Measurements from ENCODE around the gene NTF3.

NTF3 gene

GRCh38 chr12:5492562-5492961 is 60.7 kb downstream of the NTF3 start:
- Mint-ChIP-seq H3K9me3 (peaks cover 0 to 2% of the 10 kb centered on the region in 2 donors), H3K36me3 (ENCODE audit: insufficient read depth) (no peaks in the 10 kb centered on the region), H3K27me3 (peaks cover 29 to 33% of the 10 kb centered on the region in 2 donors), H3K27ac (no peak overlapping the region), H3K4me1 (ENCODE audit: low read depth in 2 of 2) (no peaks in the 10 kb centered on the region), H3K4me3 (no peak overlapping the region)
- no peak for DNase-seq
- ATAC-seq (replicated peaks), result no peak

GRCh38 chr12:5493018-5493417 is 61.1 kb downstream of the NTF3 start:
- peaks cover 27 to 32% of the 10 kb centered on the region in 2 donors for H3K27me3 Mint-ChIP-seq
- H3K9me3 Mint-ChIP-seq, result peaks cover 0 to 2% of the 10 kb centered on the region in 2 donors
- DNase-seq (no peak), ATAC-seq (replicated peaks) (no peak)
- no peak overlapping the region for H3K27ac Mint-ChIP-seq
- H3K36me3 Mint-ChIP-seq (ENCODE audit: insufficient read depth), result no peaks in the 10 kb centered on the region
- no peak overlapping the region for H3K4me3 Mint-ChIP-seq
- H3K4me1 Mint-ChIP-seq (ENCODE audit: low read depth in 2 of 2), result no peaks in the 10 kb centered on the region

- ATAC-seq (replicated peaks) (no peak), DNase-seq (no peak)
- Mint-ChIP-seq H3K9me3 (peaks cover 0 to 2% of the 10 kb centered on the region in 2 donors), H3K27me3 (peaks cover 18 to 26% of the 10 kb centered on the region in 2 donors), H3K4me3 (no peak overlapping the region), H3K36me3 (ENCODE audit: insufficient read depth) (no peaks in the 10 kb centered on the region), H3K27ac (no peak overlapping the region), H3K4me1 (ENCODE audit: low read depth in 2 of 2) (no peaks in the 10 kb centered on the region)
Observed at GRCh38 chr12:5494343-5494742, 62.4 kb downstream of the NTF3 start.

- ATAC-seq (replicated peaks) (no peak), DNase-seq (no peak)
- Mint-ChIP-seq H3K4me3 (no peak overlapping the region), H3K9me3 (no peaks in the 10 kb centered on the region), H3K27me3 (peaks cover 14 to 26% of the 10 kb centered on the region in 2 donors), H3K36me3 (ENCODE audit: insufficient read depth) (no peaks in the 10 kb centered on the region), H3K4me1 (ENCODE audit: low read depth in 2 of 2) (no peaks in the 10 kb centered on the region), H3K27ac (no peak overlapping the region)
Observed at GRCh38 chr12:5497329-5498053, 65.6 kb downstream of the NTF3 start.

GRCh38 chr12:5498076-5498475 is 66.2 kb downstream of the NTF3 start:
- H3K27ac Mint-ChIP-seq, result no peak overlapping the region
- no peaks in the 10 kb centered on the region for H3K36me3 Mint-ChIP-seq (ENCODE audit: insufficient read depth)
- H3K4me1 Mint-ChIP-seq (ENCODE audit: low read depth in 2 of 2), result no peaks in the 10 kb centered on the region
- H3K27me3 Mint-ChIP-seq, result peaks cover 11 to 26% of the 10 kb centered on the region in 2 donors
- H3K9me3 Mint-ChIP-seq, result no peaks in the 10 kb centered on the region
- no peak for ATAC-seq (replicated peaks)
- no peak overlapping the region for H3K4me3 Mint-ChIP-seq
- no peak for DNase-seq

GRCh38 chr12:5498806-5499205 is 66.9 kb downstream of the NTF3 start:
- no peak overlapping the region for H3K27ac Mint-ChIP-seq
- H3K4me1 Mint-ChIP-seq (ENCODE audit: low read depth in 2 of 2), result no peaks in the 10 kb centered on the region
- ATAC-seq (replicated peaks), result no peak
- H3K27me3 Mint-ChIP-seq, result peaks cover 12 to 26% of the 10 kb centered on the region in 2 donors
- no peaks in the 10 kb centered on the region for H3K9me3 Mint-ChIP-seq
- H3K4me3 Mint-ChIP-seq, result no peak overlapping the region
- H3K36me3 Mint-ChIP-seq (ENCODE audit: insufficient read depth), result no peaks in the 10 kb centered on the region
- DNase-seq, result no peak

- H3K4me1 Mint-ChIP-seq (ENCODE audit: low read depth in 2 of 2), result no peaks in the 10 kb centered on the region
- H3K9me3 Mint-ChIP-seq, result no peaks in the 10 kb centered on the region
- H3K27me3 Mint-ChIP-seq, result peaks cover 12 to 26% of the 10 kb centered on the region in 2 donors
- no peaks in the 10 kb centered on the region for H3K36me3 Mint-ChIP-seq (ENCODE audit: insufficient read depth)
- no peak overlapping the region for H3K27ac Mint-ChIP-seq
- ATAC-seq (replicated peaks) (no peak), DNase-seq (no peak)
- H3K4me3 Mint-ChIP-seq, result no peak overlapping the region
Observed at GRCh38 chr12:5499566-5500330, 67.8 kb downstream of the NTF3 start.

GRCh38 chr12:5500331-5500659 is 68.4 kb downstream of the NTF3 start:
- Mint-ChIP-seq H3K36me3 (ENCODE audit: insufficient read depth) (no peaks in the 10 kb centered on the region), H3K4me3 (no peak overlapping the region), H3K27me3 (peaks cover 12 to 26% of the 10 kb centered on the region in 2 donors), H3K4me1 (ENCODE audit: low read depth in 2 of 2) (no peaks in the 10 kb centered on the region), H3K27ac (no peak overlapping the region), H3K9me3 (no peaks in the 10 kb centered on the region)
- DNase-seq, result no peak
- no peak for ATAC-seq (replicated peaks)

- DNase-seq (no peak), ATAC-seq (replicated peaks) (no peak)
- H3K4me3 Mint-ChIP-seq, result no peak overlapping the region
- H3K36me3 Mint-ChIP-seq (ENCODE audit: insufficient read depth), result no peaks in the 10 kb centered on the region
- no peaks in the 10 kb centered on the region for H3K9me3 Mint-ChIP-seq
- peaks cover 12 to 49% of the 10 kb centered on the region in 2 donors for H3K27me3 Mint-ChIP-seq
- H3K4me1 Mint-ChIP-seq (ENCODE audit: low read depth in 2 of 2), result no peaks in the 10 kb centered on the region
- no peak overlapping the region for H3K27ac Mint-ChIP-seq
Observed at GRCh38 chr12:5503774-5504173, 71.9 kb downstream of the NTF3 start.

GRCh38 chr12:5505116-5505515 is 73.2 kb downstream of the NTF3 start:
- H3K9me3 Mint-ChIP-seq, result no peaks in the 10 kb centered on the region
- no peak overlapping the region for H3K4me3 Mint-ChIP-seq
- no peak overlapping the region for H3K27ac Mint-ChIP-seq
- no peaks in the 10 kb centered on the region for H3K4me1 Mint-ChIP-seq (ENCODE audit: low read depth in 2 of 2)
- no peaks in the 10 kb centered on the region for H3K36me3 Mint-ChIP-seq (ENCODE audit: insufficient read depth)
- ATAC-seq (replicated peaks), result no peak
- no peak for DNase-seq
- peaks cover 8 to 45% of the 10 kb centered on the region in 2 donors for H3K27me3 Mint-ChIP-seq

- Mint-ChIP-seq H3K36me3 (ENCODE audit: insufficient read depth) (no peaks in the 10 kb centered on the region), H3K9me3 (no peaks in the 10 kb centered on the region), H3K4me3 (no peak overlapping the region), H3K4me1 (ENCODE audit: low read depth in 2 of 2) (no peaks in the 10 kb centered on the region), H3K27me3 (peaks cover 6 to 45% of the 10 kb centered on the region in 2 donors), H3K27ac (no peak overlapping the region)
- DNase-seq, result no peak
- no peak for ATAC-seq (replicated peaks)
Observed at GRCh38 chr12:5505751-5506150, 73.8 kb downstream of the NTF3 start.

GRCh38 chr12:5506295-5506694 is 74.4 kb downstream of the NTF3 start:
- H3K27ac Mint-ChIP-seq, result no peak overlapping the region
- H3K4me3 Mint-ChIP-seq, result no peak overlapping the region
- no peaks in the 10 kb centered on the region for H3K4me1 Mint-ChIP-seq (ENCODE audit: low read depth in 2 of 2)
- no peak for DNase-seq
- ATAC-seq (replicated peaks), result no peak
- H3K36me3 Mint-ChIP-seq (ENCODE audit: insufficient read depth), result no peaks in the 10 kb centered on the region
- peaks cover 6 to 46% of the 10 kb centered on the region in 2 donors for H3K27me3 Mint-ChIP-seq
- no peaks in the 10 kb centered on the region for H3K9me3 Mint-ChIP-seq

GRCh38 chr12:5506821-5507231 is 74.9 kb downstream of the NTF3 start:
- H3K27ac Mint-ChIP-seq, result no peak overlapping the region
- ATAC-seq (replicated peaks) (no peak), DNase-seq (no peak)
- no peak overlapping the region for H3K4me3 Mint-ChIP-seq
- no peaks in the 10 kb centered on the region for H3K4me1 Mint-ChIP-seq (ENCODE audit: low read depth in 2 of 2)
- H3K9me3 Mint-ChIP-seq, result no peaks in the 10 kb centered on the region
- H3K36me3 Mint-ChIP-seq (ENCODE audit: insufficient read depth), result no peaks in the 10 kb centered on the region
- H3K27me3 Mint-ChIP-seq, result peaks cover 6 to 46% of the 10 kb centered on the region in 2 donors

GRCh38 chr12:5507401-5507935 is 75.6 kb downstream of the NTF3 start:
- H3K4me3 Mint-ChIP-seq, result no peak overlapping the region
- H3K27me3 Mint-ChIP-seq, result peaks cover 6 to 48% of the 10 kb centered on the region in 2 donors
- ATAC-seq (replicated peaks) (no peak), DNase-seq (no peak)
- H3K4me1 Mint-ChIP-seq (ENCODE audit: low read depth in 2 of 2), result no peaks in the 10 kb centered on the region
- H3K36me3 Mint-ChIP-seq (ENCODE audit: insufficient read depth), result no peaks in the 10 kb centered on the region
- H3K27ac Mint-ChIP-seq, result no peak overlapping the region
- no peaks in the 10 kb centered on the region for H3K9me3 Mint-ChIP-seq

All from effector memory CD8-positive, alpha-beta T cell (primary cell).